H9 (cell line): Measurements from ENCODE around the gene EXOC3L4. TPM values are rescaled to one million over a fixed set of nuclear protein-coding genes. Genes with fewer than 3 reads are reported as not detected.

ENCODE experiments used
- DNase-seq: peaks from one replicate; pipeline ENCODE4 v3.0.0-alpha.2; 2017
- H2AFZ ChIP-seq: one replicate; pipeline ENCODE4 v1.6.1; 2013; ENCODE audit warnings: mild to moderate bottlenecking, low read length, control low read depth, moderate library complexity
- H2AK5ac ChIP-seq: 2 replicates; pipeline ENCODE4 v1.6.1; 2013; ENCODE audit warnings: low read length, control low read depth, mixed read lengths; ENCODE audit not compliant: insufficient read length
- H2BK120ac ChIP-seq: one replicate; pipeline ENCODE4 v1.6.1; 2013; ENCODE audit warnings: low read depth, mild to moderate bottlenecking, low read length, control low read depth, inconsistent platforms; ENCODE audit not compliant: poor library complexity, severe bottlenecking
- H2BK12ac ChIP-seq: 2 replicates; pipeline ENCODE4 v1.6.1; 2013; ENCODE audit warnings: low read length, control low read depth, mixed read lengths, low read depth; ENCODE audit not compliant: insufficient read length
- H2BK15ac ChIP-seq: 2 replicates; pipeline ENCODE4 v1.6.1; 2013; ENCODE audit warnings: low read depth, low read length, control low read depth
- H2BK20ac ChIP-seq: one replicate; pipeline ENCODE4 v1.6.1; 2013; ENCODE audit warnings: low read depth, mild to moderate bottlenecking, low read length, control low read depth, inconsistent platforms; ENCODE audit not compliant: poor library complexity, severe bottlenecking
- H2BK5ac ChIP-seq: 2 replicates; pipeline ENCODE4 v1.6.1; 2013; ENCODE audit warnings: low read length, control low read depth, mixed read lengths; ENCODE audit not compliant: insufficient read length
- H3K14ac ChIP-seq: 2 replicates; pipeline ENCODE4 v1.6.1; 2013; ENCODE audit warnings: low read length, control low read depth; ENCODE audit not compliant: insufficient read depth
- H3K18ac ChIP-seq: 2 replicates; pipeline ENCODE4 v1.6.1; 2013; ENCODE audit warnings: low read depth, mild to moderate bottlenecking, mixed read lengths, low read length, control low read depth; ENCODE audit not compliant: insufficient read length
- H3K23ac ChIP-seq: 2 replicates; pipeline ENCODE4 v1.6.1; 2013; ENCODE audit warnings: low read length, control low read depth, mixed read lengths, low read depth; ENCODE audit not compliant: insufficient read length
- H3K23me2 ChIP-seq: 2 replicates; pipeline ENCODE4 v1.6.1; 2013; ENCODE audit warnings: low read depth, mild to moderate bottlenecking, mixed read lengths, low read length, control low read depth; ENCODE audit not compliant: insufficient read length, poor library complexity, severe bottlenecking
- H3K27ac ChIP-seq: 2 replicates; pipeline ENCODE4 v1.5.1; 2013; ENCODE audit warnings: low read length, control low read depth, mixed read lengths, low read depth; ENCODE audit not compliant: insufficient read length
- H3K27me3 ChIP-seq: 2 replicates; pipeline ENCODE4 v1.6.1; 2013; ENCODE audit warnings: low read length, control low read depth, inconsistent platforms; ENCODE audit not compliant: insufficient read depth
- H3K4ac ChIP-seq: 2 replicates; pipeline ENCODE4 v1.6.1; 2013; ENCODE audit warnings: low read depth, mild to moderate bottlenecking, control low read depth, inconsistent platforms, low read length, moderate library complexity
- H3K4me1 ChIP-seq: 2 replicates; pipeline ENCODE4 v1.6.1; 2013; ENCODE audit warnings: low read length, control low read depth, inconsistent platforms; ENCODE audit not compliant: insufficient read depth
- H3K4me2 ChIP-seq: 2 replicates; pipeline ENCODE4 v1.6.1; 2013; ENCODE audit warnings: low read length, control low read depth, mixed read lengths; ENCODE audit not compliant: insufficient read length, insufficient read depth
- H3K56ac ChIP-seq: 2 replicates; pipeline ENCODE4 v1.6.1; 2013; ENCODE audit warnings: low read depth, mild to moderate bottlenecking, mixed read lengths, low read length, control low read depth; ENCODE audit not compliant: insufficient read length
- H3K79me1 ChIP-seq: 2 replicates; pipeline ENCODE4 v1.6.1; 2013; ENCODE audit warnings: low read depth, mild to moderate bottlenecking, moderate library complexity, low read length, control low read depth, inconsistent platforms; ENCODE audit not compliant: insufficient read depth, poor library complexity, severe bottlenecking
- H3K79me2 ChIP-seq: 2 replicates; pipeline ENCODE4 v1.6.1; 2013; ENCODE audit warnings: low read length, control low read depth, inconsistent platforms; ENCODE audit not compliant: insufficient read depth
- H3K9ac ChIP-seq: 2 replicates; pipeline ENCODE4 v1.6.1; 2013; ENCODE audit warnings: low read length, control low read depth, mixed read lengths; ENCODE audit not compliant: insufficient read length; ENCODE audit errors: extremely low read depth
- H3K9me3 ChIP-seq: one replicate; pipeline ENCODE4 v1.6.1; 2013; ENCODE audit warnings: low read depth, low read length, inconsistent platforms; ENCODE audit not compliant: control insufficient read depth
- H3T11ph ChIP-seq: one replicate; pipeline ENCODE4 v1.6.1; 2013; ENCODE audit warnings: mild to moderate bottlenecking, low read length, control low read depth, inconsistent platforms
- H4K20me1 ChIP-seq: one replicate; pipeline ENCODE4 v1.6.1; 2013; ENCODE audit not compliant: control insufficient read depth, insufficient read length, insufficient read depth
- H4K5ac ChIP-seq: 2 replicates; pipeline ENCODE4 v1.6.1; 2013; ENCODE audit warnings: low read depth, mild to moderate bottlenecking, mixed read lengths, low read length, control low read depth; ENCODE audit not compliant: insufficient read length
- H4K8ac ChIP-seq: replicated peaks from 2 replicates; pipeline ENCODE4 v1.6.1; 2013; ENCODE audit warnings: low read length, control low read depth, mixed read lengths, low read depth; ENCODE audit not compliant: insufficient read length
- H4K91ac ChIP-seq: 2 replicates; pipeline ENCODE4 v1.6.1; 2013; ENCODE audit warnings: low read depth, mild to moderate bottlenecking, moderate library complexity, mixed read lengths, low read length, control low read depth; ENCODE audit not compliant: insufficient read length
- H3K27ac Mint-ChIP-seq, 3 experiments: 2 replicates in 2 of 3; 3 replicates in 1 of 3; pipeline ENCODE4 v1.8.0; 2020 to 2021; ENCODE audit warnings: mixed read lengths in 3 of 3, mild to moderate bottlenecking in 1 of 3, moderate library complexity in 1 of 3
- H3K27me3 Mint-ChIP-seq: 2 replicates; pipeline ENCODE4 v1.8.0; 2021; ENCODE audit warnings: low read depth, mild to moderate bottlenecking, moderate library complexity, mixed read lengths
- H3K36me3 Mint-ChIP-seq, 3 experiments: 2 replicates in 2 of 3; 3 replicates in 1 of 3; pipeline ENCODE4 v1.8.0; 2020 to 2021; ENCODE audit warnings: low read depth in 3 of 3, mixed read lengths in 3 of 3; ENCODE audit not compliant: insufficient read depth in 1 of 3
- H3K4me1 Mint-ChIP-seq, 2 experiments: 2 replicates each; pipeline ENCODE4 v1.8.0; 2020; ENCODE audit warnings: mixed read lengths in 2 of 2
- H3K4me3 Mint-ChIP-seq, 2 experiments: 2 replicates in 1 of 2; 3 replicates in 1 of 2; pipeline ENCODE4 v1.8.0; 2020 to 2021; ENCODE audit warnings: mild to moderate bottlenecking in 2 of 2, mixed read lengths in 2 of 2, moderate library complexity in 1 of 2
- H3K9me3 Mint-ChIP-seq, 2 experiments: 2 replicates in 1 of 2; 3 replicates in 1 of 2; pipeline ENCODE4 v1.8.0; 2020; ENCODE audit warnings: mild to moderate bottlenecking in 2 of 2, mixed read lengths in 2 of 2, moderate library complexity in 1 of 2
- WGBS: extraction: QIAGEN DNeasy Blood & Tissue Kit; methylation state at CpG from one replicate; pipeline ENCODE4 v1.1.7; 2013; ENCODE audit warnings: missing lambda C conversion rate, low lambda C conversion rate, mixed read lengths; ENCODE audit not compliant: insufficient read length; ENCODE audit errors: extremely low coverage; 5-methylcytosine and 5-hydroxymethylcytosine counted together
- total RNA-seq: library from RNA; stranded (reverse); gene quantifications from 2 replicates; pipeline ENCODE4 v1.2.1, GENCODE V29; 2021
- TF ChIP-seq, protein P1 (sequence below): fragments of 200-600 bp; sonication (generic); conservative IDR thresholded peaks from 3 replicates; pipeline ENCODE4 v1.8.0; 2021; ENCODE audit warnings: antibody characterized with exemption, mild to moderate bottlenecking

EXOC3L4 gene
- total RNA-seq, 1 experiment from 2014 or later: 0.42 TPM

DNA sequence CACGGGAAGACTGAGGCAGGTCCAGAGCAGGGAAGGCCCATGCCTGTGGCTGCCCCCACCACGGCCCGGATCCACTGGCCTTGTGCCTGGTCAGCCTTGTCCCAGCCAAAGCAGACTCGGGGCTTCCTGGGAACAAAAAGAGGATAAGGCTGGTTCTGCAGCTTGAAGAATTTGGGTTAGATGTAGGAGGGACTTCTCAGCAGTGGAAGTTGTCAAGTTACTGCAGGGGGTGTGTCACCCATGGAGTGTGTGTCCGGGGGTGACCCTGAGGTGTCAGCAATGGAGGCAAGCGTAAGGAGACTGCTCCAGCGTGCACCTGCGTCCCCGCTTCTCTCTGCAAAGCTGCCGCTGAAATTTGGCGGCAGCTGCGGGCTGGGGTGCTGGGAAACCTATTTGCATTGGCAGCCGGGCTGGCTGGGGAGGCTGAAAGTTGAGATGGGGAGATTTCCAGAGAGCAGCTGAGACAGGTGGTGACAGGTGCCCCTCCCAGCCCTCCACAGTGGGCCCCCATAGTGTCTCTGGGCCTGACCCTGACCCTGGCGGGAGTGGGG lies 16.2 kb downstream of the EXOC3L4 start:
- no peak overlapping the region for H3K27ac ChIP-seq

More for the DNA sequence above, 16.2 kb downstream of the EXOC3L4 start:
- Histone ChIP-seq H4K20me1 (no peaks in the 10 kb centered on the region), H3K79me1 (no peaks in the 10 kb centered on the region), H3K23me2 (peaks cover 4% of the 10 kb centered on the region), H4K8ac (no peak overlapping the region), H3K4ac (no peak overlapping the region), H3K9me3 (no peaks in the 10 kb centered on the region), H2BK5ac (no peak overlapping the region), H2BK120ac (no peak overlapping the region), H3K4me2 (no peak overlapping the region), H4K91ac (no peak overlapping the region), H4K5ac (no peak overlapping the region), H3K27me3 (no peaks in the 10 kb centered on the region), H2BK12ac (no peak overlapping the region), H2BK20ac (no peak overlapping the region), H3K4me1 (peaks cover 6% of the 10 kb centered on the region), H3K9ac (no peak overlapping the region), H3K79me2 (no peaks in the 10 kb centered on the region), H2AK5ac (no peak overlapping the region), H3K23ac (no peak overlapping the region), H3T11ph (no peak overlapping the region), H2BK15ac (no peak overlapping the region), H3K56ac (no peak overlapping the region), H3K14ac (no peak overlapping the region), H3K18ac (no peak overlapping the region), H2AFZ (no peak overlapping the region)
- Mint-ChIP-seq H3K9me3 (no peaks in the 10 kb centered on the region), H3K27ac (peak overlapping the region in 1 of 3 experiments; percentile 70; a peak in 2 of 7 replicates), H3K27me3 (peaks cover 14% of the 10 kb centered on the region), H3K4me1 (peaks cover 23 to 45% of the 10 kb centered on the region in 2 experiments), H3K4me3 (peak overlapping the region; percentile 31 to 60; a peak in 4 of 5 replicates), H3K36me3 (no peaks in the 10 kb centered on the region)
- TF ChIP-seq, protein P1, sequence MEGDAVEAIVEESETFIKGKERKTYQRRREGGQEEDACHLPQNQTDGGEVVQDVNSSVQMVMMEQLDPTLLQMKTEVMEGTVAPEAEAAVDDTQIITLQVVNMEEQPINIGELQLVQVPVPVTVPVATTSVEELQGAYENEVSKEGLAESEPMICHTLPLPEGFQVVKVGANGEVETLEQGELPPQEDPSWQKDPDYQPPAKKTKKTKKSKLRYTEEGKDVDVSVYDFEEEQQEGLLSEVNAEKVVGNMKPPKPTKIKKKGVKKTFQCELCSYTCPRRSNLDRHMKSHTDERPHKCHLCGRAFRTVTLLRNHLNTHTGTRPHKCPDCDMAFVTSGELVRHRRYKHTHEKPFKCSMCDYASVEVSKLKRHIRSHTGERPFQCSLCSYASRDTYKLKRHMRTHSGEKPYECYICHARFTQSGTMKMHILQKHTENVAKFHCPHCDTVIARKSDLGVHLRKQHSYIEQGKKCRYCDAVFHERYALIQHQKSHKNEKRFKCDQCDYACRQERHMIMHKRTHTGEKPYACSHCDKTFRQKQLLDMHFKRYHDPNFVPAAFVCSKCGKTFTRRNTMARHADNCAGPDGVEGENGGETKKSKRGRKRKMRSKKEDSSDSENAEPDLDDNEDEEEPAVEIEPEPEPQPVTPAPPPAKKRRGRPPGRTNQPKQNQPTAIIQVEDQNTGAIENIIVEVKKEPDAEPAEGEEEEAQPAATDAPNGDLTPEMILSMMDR: no peak
- DNase-seq: no peak
- no CpG with 5 or more reads among the region's 14 CpGs for WGBS
